ENCODE results near the gene MAML1. TPM values are rescaled to one million over a fixed set of nuclear protein-coding genes. Genes with fewer than 3 reads are reported as not detected.
A peak's percentile ranks its signal among the peaks of the same experiment; 100 is the strongest.

The MAML1 gene
- total RNA-seq, 1 experiment from 2014 or later, result 42.2 TPM

DNA sequence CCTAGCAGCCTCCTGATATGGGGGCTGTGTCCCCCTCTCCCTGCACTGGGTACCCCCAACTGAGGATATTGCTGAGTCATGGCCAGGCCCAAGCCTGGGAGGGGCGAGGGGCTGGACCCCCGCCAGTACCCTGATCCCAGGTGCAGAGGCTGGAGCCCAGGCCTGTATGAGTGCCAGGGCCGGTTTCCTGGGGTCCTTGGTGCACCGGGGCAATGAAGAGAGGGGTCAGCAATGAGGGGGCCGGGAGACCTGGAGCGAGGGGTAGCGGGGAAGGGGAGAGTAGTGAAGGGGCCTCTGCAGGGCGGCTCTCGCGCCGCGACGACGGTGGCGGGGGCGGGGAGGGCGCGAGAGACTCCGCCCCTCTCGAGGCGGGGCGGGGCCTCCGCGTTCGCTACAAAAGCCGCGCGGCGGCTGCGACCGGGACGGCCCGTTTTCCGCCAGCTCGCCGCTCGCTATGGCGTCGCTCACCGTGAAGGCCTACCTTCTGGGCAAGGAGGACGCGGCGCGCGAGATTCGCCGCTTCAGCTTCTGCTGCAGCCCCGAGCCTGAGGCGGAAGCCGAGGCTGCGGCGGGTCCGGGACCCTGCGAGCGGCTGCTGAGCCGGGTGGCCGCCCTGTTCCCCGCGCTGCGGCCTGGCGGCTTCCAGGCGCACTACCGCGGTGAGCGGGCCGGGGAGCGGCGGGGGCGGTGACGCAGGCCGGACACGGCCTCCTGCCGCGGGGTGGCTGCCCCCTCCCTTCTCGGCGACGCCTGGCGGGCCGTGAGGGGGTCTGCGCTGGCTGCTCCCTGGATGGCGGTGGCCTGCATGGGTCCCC, 88.1 kb downstream of the MAML1 start, which contains the start of gene SQSTM1 (continued):
- TF ChIP-seq, protein P1, sequence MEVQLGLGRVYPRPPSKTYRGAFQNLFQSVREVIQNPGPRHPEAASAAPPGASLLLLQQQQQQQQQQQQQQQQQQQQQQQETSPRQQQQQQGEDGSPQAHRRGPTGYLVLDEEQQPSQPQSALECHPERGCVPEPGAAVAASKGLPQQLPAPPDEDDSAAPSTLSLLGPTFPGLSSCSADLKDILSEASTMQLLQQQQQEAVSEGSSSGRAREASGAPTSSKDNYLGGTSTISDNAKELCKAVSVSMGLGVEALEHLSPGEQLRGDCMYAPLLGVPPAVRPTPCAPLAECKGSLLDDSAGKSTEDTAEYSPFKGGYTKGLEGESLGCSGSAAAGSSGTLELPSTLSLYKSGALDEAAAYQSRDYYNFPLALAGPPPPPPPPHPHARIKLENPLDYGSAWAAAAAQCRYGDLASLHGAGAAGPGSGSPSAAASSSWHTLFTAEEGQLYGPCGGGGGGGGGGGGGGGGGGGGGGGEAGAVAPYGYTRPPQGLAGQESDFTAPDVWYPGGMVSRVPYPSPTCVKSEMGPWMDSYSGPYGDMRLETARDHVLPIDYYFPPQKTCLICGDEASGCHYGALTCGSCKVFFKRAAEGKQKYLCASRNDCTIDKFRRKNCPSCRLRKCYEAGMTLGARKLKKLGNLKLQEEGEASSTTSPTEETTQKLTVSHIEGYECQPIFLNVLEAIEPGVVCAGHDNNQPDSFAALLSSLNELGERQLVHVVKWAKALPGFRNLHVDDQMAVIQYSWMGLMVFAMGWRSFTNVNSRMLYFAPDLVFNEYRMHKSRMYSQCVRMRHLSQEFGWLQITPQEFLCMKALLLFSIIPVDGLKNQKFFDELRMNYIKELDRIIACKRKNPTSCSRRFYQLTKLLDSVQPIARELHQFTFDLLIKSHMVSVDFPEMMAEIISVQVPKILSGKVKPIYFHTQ (CRISPR knock-in tag; IDR thresholded peaks at IDR 0.05), result no peak
- TF ChIP-seq ESRRA (CRISPR knock-in tag; IDR thresholded peaks at IDR 0.05; ENCODE audit: borderline replicate concordance) (0 out of 2 replicates have a peak, but pooled peaks have one; percentile 58), FOXK1 (CRISPR knock-in tag; IDR thresholded peaks at IDR 0.05) (peak; percentile 55; the same call in 1 of the 2 replicates), TEAD1 (CRISPR knock-in tag; IDR thresholded peaks at IDR 0.05) (peak; percentile 28; the same call in 1 of the 2 replicates), NFE2L1 (CRISPR knock-in tag; IDR thresholded peaks at IDR 0.05) (peak; percentile 97), NR3C1 (CRISPR knock-in tag; conservative IDR thresholded peaks at IDR 0.05; ENCODE audit: low read depth) (peak; percentile 82; the same call in 1 of the 2 replicates), GABPB1 (CRISPR knock-in tag; IDR thresholded peaks at IDR 0.05) (peak; percentile 71), TP53 (CRISPR knock-in tag; IDR thresholded peaks at IDR 0.05) (peak; percentile 76; the same call in 1 of the 2 replicates), ZBTB21 (CRISPR knock-in tag; IDR thresholded peaks at IDR 0.05; ENCODE audit: borderline replicate concordance) (0 out of 2 replicates have a peak, but pooled peaks have one; percentile 62), CBFB (CRISPR knock-in tag; IDR thresholded peaks at IDR 0.05; ENCODE audit: low read depth) (0 out of 2 replicates have a peak, but pooled peaks have one; percentile 67)
- TF ChIP-seq, protein P2, sequence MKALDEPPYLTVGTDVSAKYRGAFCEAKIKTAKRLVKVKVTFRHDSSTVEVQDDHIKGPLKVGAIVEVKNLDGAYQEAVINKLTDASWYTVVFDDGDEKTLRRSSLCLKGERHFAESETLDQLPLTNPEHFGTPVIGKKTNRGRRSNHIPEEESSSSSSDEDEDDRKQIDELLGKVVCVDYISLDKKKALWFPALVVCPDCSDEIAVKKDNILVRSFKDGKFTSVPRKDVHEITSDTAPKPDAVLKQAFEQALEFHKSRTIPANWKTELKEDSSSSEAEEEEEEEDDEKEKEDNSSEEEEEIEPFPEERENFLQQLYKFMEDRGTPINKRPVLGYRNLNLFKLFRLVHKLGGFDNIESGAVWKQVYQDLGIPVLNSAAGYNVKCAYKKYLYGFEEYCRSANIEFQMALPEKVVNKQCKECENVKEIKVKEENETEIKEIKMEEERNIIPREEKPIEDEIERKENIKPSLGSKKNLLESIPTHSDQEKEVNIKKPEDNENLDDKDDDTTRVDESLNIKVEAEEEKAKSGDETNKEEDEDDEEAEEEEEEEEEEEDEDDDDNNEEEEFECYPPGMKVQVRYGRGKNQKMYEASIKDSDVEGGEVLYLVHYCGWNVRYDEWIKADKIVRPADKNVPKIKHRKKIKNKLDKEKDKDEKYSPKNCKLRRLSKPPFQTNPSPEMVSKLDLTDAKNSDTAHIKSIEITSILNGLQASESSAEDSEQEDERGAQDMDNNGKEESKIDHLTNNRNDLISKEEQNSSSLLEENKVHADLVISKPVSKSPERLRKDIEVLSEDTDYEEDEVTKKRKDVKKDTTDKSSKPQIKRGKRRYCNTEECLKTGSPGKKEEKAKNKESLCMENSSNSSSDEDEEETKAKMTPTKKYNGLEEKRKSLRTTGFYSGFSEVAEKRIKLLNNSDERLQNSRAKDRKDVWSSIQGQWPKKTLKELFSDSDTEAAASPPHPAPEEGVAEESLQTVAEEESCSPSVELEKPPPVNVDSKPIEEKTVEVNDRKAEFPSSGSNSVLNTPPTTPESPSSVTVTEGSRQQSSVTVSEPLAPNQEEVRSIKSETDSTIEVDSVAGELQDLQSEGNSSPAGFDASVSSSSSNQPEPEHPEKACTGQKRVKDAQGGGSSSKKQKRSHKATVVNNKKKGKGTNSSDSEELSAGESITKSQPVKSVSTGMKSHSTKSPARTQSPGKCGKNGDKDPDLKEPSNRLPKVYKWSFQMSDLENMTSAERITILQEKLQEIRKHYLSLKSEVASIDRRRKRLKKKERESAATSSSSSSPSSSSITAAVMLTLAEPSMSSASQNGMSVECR (CRISPR knock-in tag; IDR thresholded peaks at IDR 0.05; ENCODE audit: borderline replicate concordance), result peak; percentile 90; the same call in 1 of the 2 replicates
- TF ChIP-seq, protein P3, sequence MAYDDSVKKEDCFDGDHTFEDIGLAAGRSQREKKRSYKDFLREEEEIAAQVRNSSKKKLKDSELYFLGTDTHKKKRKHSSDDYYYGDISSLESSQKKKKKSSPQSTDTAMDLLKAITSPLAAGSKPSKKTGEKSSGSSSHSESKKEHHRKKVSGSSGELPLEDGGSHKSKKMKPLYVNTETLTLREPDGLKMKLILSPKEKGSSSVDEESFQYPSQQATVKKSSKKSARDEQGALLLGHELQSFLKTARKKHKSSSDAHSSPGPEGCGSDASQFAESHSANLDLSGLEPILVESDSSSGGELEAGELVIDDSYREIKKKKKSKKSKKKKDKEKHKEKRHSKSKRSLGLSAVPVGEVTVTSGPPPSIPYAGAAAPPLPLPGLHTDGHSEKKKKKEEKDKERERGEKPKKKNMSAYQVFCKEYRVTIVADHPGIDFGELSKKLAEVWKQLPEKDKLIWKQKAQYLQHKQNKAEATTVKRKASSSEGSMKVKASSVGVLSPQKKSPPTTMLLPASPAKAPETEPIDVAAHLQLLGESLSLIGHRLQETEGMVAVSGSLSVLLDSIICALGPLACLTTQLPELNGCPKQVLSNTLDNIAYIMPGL (CRISPR knock-in tag; IDR thresholded peaks at IDR 0.05), result no peak; the same call in 1 of the 2 replicates
- TF ChIP-seq, protein P4, sequence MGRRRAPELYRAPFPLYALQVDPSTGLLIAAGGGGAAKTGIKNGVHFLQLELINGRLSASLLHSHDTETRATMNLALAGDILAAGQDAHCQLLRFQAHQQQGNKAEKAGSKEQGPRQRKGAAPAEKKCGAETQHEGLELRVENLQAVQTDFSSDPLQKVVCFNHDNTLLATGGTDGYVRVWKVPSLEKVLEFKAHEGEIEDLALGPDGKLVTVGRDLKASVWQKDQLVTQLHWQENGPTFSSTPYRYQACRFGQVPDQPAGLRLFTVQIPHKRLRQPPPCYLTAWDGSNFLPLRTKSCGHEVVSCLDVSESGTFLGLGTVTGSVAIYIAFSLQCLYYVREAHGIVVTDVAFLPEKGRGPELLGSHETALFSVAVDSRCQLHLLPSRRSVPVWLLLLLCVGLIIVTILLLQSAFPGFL (CRISPR knock-in tag; IDR thresholded peaks at IDR 0.05; ENCODE audit: borderline replicate concordance), result 0 out of 2 replicates have a peak, but pooled peaks have one; percentile 59
- TF ChIP-seq, protein P5, sequence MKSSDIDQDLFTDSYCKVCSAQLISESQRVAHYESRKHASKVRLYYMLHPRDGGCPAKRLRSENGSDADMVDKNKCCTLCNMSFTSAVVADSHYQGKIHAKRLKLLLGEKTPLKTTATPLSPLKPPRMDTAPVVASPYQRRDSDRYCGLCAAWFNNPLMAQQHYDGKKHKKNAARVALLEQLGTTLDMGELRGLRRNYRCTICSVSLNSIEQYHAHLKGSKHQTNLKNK (CRISPR knock-in tag; IDR thresholded peaks at IDR 0.05), result 0 out of 2 replicates have a peak, but pooled peaks have one; percentile 32
- TF ChIP-seq, protein P6, sequence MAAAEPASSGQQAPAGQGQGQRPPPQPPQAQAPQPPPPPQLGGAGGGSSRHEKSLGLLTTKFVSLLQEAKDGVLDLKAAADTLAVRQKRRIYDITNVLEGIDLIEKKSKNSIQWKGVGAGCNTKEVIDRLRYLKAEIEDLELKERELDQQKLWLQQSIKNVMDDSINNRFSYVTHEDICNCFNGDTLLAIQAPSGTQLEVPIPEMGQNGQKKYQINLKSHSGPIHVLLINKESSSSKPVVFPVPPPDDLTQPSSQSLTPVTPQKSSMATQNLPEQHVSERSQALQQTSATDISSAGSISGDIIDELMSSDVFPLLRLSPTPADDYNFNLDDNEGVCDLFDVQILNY (CRISPR knock-in tag; IDR thresholded peaks at IDR 0.05), result peak; percentile 77
- TF ChIP-seq, protein P7, sequence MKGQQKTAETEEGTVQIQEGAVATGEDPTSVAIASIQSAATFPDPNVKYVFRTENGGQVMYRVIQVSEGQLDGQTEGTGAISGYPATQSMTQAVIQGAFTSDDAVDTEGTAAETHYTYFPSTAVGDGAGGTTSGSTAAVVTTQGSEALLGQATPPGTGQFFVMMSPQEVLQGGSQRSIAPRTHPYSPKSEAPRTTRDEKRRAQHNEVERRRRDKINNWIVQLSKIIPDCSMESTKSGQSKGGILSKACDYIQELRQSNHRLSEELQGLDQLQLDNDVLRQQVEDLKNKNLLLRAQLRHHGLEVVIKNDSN (CRISPR knock-in tag; IDR thresholded peaks at IDR 0.05), result peak; percentile 51; the same call in 1 of the 2 replicates

Measured in WTC11 (cell line).